ENCODE measurements around the gene BEX4. TPM values are rescaled to one million over a fixed set of nuclear protein-coding genes. Genes with fewer than 3 reads are reported as not detected.

BEX4 gene
- total and polyA plus RNA-seq, 2 of the 13 experiments (the other 11 are each of a cell fraction or from before 2014, with no cell fraction given): not detected

DNA sequence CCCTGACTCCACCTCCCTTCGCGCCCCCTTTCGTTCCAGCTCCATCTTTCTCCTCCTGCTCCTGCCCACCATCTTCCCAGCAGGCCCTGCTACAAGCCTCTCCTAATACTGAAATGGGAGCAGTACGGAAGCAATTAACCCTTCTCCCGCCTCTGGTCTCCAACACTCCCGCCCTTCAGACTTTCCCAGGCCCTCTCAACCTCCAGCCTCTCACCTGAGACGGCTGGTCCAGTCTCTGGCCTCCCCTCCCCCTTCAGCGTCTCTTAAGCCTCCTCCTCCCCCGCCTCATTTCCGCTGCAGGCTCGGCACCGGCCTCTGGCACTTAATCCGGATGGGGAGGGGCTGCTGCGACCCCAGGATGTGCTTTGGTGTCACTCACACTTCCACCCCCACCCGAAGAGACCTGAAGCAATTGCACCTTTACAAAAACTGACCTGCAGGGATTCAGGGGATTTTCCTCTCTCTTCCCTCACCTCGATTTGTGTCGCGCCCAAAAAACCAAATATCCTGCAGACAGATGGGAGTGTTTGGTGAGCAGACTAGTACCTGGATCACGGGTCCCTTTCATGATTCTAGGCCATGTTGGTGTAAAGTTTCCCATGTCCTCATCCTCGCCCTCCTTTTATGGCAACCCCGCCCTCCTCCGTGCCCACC is 39.4 kb downstream of the BEX4 start (continued):
- TF ChIP-seq ZUFSP (CRISPR knock-in tag; IDR thresholded peaks at IDR 0.05; ENCODE audit: borderline replicate concordance) (no peak), ZNF687 (CRISPR knock-in tag; IDR thresholded peaks at IDR 0.05) (peak; percentile 59), ZFP36L1 (CRISPR knock-in tag; IDR thresholded peaks at IDR 0.05) (no peak), ZNF761 (CRISPR knock-in tag; conservative IDR thresholded peaks at IDR 0.05) (no peak), PAXIP1 (CRISPR knock-in tag; conservative IDR thresholded peaks at IDR 0.05) (peak; percentile 64)
